ENCODE measurements around the gene LPIN1.
A peak's percentile ranks its signal among the peaks of the same experiment; 100 is the strongest.
"Not testable (repeated sequence)": the region's sequence is repeated elsewhere in the genome, so short reads cannot be mapped to it uniquely, and the experiment has no call there.

Gene LPIN1

DNA sequence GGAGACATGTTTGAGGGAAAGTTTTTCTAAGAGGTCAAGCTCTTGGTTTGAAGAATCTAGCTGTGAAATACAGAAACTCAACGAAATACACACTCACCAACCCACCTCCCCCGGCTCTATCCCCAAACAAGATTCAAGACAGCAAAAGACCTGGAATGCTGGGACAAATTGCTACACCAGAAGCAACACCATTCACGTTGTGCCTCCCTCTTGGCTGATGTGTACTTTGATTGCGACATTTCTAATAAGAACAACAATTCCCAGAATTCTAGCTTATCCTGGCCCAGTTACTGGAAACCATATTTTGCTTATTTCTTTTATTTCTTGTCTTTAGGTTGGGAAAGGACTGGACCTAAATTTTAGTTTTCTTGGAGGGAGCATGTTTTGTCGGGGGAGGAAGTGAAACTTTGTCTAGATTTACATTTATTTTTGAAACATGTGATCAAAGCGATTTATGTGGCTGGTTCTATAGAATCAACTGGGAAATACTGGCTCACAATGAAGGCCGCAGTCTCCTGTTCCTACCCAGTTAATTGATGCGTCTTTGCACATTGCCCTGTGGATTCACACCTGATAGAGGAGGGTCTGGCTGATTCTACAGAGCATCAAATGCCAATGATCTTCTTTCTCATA is 29.6 kb upstream of the LPIN1 start:
- no peak for DNase-seq (ENCODE audit: low read depth, low spot score)

DNA sequence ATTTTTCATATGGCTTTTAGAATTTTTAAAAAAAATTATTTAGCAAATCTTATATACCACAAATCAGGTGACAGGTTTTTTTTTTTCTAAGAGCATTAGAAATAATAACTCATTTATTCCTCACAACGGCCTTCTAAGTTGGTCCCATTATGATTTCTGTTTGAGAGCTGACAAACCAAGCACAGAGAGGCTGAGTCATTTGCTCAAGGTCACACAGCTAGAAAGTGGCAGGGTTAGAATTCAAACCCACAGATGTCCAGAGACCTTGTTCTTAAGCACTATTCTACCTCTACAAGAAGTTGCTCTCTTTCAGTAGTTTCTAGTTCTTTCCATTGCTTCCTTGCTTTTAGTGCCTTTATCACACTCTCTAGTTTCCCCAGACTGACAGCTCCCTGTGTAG is 28.8 kb upstream of the LPIN1 start:
- DNase-seq (ENCODE audit: low read depth, low spot score), result no peak

DNA sequence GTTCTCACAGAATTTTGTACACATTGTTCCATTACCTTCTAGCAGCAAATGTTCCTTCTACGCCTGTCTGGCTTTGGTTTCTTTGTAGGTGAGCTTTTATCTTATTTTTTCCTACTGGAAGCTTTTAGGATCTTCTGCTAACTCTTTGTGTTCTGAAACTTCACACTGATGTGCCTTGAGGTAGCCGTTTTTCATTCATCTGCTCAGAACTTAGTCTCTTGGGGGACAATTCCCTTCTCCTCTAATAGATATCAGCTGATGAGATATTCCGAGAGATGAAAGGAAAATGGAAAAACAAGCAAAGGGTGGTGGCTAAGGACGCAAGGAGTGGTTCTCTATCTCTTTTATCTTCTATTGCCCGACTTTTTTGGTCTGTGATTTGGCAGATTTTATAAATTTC is 27.8 kb upstream of the LPIN1 start:
- DNase-seq (ENCODE audit: low read depth, low spot score), result no peak

DNA sequence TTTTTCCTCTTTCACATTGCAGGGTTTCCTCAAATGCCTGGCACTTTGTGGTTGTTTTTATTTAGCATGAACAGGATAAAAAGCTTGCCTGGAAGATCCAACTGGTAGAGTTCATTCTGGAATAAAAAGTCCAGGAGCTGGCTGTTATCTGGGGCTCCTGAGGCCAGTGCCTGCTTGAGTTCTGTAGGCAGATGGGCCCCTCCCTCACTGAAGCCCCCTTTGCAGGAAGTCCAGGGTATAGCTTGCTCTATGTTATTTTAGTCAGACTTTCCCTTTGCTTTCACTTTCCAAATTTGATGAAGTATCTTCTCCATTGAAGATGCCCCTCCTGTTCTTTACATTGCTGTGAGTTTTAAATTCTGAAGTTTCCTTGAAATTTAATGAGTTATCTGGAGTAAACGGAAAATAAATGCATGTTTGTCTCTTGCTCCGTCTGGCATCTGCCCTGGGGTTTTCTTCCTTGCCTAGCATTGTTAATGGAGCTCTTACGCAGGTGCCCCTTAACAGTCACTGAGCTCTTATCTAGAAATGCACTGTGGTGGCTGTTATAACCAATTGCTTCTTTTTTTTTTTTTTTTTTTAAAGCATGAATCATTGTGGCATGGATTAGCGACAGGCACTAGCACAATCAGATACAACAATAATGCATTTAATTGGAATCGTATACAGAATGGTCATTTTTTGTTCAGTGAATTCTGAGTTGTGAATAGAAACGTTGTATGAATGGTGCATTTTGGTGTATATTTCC is 27.0 kb upstream of the LPIN1 start:
- DNase-seq (ENCODE audit: low read depth, low spot score), result peak; percentile 35

DNA sequence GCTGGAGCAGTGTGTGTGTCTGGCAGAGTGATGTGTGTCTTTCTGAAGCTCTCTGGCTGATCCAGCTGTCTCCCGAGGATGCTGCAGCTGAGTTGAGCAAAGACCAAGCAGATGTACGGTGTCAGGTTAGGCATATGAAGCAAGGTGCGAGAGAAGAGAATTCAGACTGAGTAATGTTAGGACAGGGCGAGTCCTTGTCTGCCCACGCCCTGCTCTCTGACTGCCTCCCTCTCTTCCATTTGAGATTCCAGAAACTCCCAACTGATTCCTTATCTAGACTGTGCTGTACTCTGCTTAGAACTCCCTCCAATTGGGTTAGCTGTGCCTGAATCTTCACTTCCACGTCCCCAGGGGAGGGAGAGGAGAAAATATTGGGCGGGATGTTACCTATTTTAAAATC is 25.7 kb upstream of the LPIN1 start:
- no peak for DNase-seq (ENCODE audit: low read depth, low spot score)

DNA sequence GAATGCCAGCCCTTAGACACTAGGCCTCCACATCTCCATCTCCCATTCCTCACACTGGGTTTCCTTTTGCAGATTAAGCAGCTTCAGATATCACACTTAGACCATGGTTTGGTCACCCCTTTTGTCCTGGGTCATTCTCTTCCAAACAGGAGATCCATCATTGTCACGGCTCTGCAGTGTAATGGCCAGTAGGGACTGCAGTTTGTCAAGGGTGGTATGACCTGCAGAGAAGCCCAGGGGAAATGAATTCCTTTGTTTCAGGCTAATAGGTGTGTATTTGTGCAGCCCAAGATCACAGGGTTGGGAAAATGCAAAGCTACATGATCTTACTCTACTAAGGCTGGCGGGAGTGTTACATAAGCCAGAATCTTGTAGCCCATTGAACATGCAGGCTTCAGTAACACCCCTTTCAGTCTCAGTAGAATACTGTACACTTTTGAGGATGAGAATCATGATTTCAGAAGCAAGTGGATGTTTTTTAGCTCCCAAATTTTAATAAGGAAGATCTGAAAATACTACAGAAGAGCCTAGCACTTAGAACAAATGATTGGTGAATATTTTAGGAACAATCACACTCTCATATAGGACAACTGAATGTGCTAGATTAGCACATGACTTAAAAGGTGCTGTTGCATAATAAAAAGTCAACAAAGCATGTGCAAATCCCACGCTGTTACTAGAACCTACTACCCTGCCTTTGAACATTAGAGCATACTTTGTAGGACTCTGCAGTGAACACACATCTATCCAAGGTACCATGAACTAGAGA is 24.0 kb upstream of the LPIN1 start:
- DNase-seq (ENCODE audit: low read depth, low spot score), result no peak

DNA sequence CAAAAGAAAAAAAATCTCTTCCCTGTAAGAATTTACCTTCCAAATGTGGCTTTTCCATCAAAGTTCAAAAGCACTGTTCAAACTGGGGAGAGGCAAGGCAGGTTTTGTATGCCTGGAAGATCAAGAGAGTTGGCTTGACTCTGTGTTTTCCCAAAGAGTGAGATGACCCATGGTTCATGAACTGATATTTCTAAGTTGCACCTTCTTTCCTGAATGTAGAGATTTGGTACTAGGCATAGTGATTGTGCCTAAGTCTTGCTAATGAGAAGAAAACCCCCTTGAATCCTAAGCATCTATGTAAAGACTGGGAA is 23.4 kb upstream of the LPIN1 start:
- no peak for DNase-seq (ENCODE audit: low read depth, low spot score)

DNA sequence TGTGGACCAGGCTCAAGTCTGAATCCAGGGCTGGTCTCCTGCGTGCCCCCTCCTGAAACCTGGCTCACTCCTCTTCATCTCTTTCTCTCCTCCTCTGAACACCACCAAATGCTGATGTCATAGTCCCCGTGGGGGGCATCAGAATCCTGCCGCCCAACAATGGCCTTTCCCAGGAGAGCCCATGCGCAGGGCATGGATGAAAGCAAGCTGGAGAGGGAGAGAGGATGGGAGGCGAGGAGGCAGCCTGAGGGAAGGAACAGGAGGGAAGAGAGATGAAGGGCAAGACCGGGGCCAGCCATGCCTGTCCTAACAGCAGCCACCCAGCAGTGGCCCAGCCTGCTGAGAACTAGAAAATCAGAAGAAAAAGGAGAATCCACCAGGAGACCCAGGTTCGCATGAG is 22.3 kb upstream of the LPIN1 start:
- DNase-seq (ENCODE audit: low read depth, low spot score), result no peak

DNA sequence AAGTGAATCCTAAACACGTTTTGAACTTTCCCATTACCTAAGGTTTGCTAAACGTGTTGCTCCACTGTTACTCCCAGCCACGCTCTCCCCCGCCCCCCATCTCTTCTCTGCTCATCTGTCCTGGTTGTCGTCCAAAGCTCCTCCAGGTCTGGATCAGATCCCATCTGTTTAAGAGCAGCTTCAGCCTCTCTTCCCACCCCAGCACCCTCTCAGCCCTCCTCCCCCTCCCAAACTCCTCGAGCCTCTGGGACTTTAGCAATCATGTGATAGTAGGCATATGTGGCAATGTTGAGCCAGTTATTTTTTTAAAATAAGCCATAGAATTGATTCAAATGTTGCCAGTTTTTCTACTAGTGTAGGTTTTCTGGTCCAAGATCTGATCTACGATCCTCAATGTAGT is 20.0 kb upstream of the LPIN1 start:
- no peak for DNase-seq (ENCODE audit: low read depth, low spot score)

DNA sequence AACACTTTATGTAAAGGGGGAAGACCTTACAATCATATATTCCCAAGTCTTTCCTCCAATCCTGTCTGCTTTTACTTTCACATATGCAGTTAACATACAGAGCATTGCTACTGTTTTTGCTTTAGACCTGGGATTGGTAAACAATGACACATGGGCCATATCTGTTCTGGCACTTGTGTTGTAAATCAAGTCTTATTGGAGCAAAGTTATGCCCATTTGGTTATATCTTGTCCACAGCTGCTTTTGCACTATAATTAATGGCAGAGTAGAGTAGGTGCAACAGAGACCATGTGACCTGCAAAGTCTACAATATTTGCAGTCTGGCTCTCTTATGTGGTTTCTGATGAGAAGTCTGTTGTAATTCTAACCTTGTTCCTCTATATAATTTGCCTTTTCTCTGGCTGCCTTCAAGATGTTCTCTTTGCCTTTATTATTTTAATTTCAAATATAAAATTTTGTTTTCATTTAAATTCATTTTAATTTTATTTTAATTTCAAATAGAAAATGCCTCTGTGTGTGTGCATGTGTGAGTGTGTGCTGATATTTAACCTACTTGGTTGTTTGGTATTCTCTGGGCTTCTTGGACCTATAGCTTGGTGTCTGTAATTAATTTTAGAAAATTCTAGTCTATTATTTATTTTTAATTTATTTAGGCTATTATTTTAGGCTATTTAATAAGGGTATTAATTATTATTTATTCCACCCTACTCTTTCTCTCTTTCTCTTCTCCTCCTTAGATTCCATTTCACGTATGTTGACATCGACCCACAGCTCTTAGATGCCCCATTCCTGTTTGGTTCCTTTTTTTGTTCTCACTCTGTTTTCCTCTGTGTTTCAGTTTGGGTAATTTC is 16.8 kb upstream of the LPIN1 start:
- DNase-seq (ENCODE audit: low read depth, low spot score), result no peak

DNA sequence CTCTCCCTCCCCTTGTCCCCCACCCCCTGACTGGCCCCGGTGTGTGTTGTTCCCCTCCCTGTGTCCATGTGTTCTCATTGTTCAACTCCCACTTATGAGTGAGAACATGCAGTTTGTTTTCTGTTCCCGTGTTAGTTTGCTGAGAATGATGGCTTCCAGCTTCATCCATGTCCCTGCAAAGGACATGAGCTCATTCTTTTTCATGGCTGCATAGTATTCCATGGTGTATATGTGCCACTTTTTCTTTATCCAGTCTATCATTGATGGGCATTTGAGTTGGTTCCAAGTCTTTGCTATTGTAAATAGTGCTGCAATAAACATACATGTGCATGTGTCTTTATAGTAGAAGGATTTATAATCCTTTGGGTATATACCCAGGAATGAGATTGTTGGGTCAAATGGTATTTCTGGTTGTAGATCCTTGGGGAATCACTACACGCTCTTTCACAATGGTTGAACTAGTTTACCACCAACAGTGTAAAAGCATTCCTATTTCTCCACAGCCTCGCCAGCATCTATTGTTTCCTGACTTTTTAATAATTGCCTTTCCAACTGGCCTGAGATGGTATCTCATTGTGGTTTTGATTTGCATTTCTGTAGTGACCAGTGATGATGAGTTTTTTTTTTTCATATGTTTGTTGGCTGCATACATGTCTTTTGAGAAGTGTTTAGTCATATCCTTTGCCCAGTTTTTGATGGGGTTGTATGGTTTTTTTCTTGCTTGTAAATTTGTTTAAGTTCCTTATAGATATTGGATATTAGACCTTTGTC is 15.0 kb upstream of the LPIN1 start:
- DNase-seq (ENCODE audit: low read depth, low spot score), result not testable (repeated sequence)

DNA sequence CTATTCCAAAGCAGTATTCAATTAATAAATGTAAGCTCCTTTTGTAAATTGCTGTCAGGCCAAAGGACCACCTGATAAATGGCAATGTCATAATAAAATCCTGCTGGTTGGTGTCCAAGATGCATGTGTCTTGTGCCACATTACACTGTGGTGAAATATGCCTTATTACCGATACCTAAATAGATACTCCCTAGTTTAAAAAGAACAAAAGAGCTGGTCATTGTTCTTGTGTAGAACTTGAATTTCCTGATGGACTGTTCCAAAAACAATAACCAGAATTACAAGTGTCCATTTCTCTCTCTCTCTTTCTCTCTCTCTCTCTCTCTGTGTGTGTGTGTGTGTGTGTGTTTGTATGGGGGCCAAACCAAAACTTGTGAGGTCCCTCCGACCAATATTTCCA is 13.8 kb upstream of the LPIN1 start:
- DNase-seq (ENCODE audit: low read depth, low spot score), result no peak

DNA sequence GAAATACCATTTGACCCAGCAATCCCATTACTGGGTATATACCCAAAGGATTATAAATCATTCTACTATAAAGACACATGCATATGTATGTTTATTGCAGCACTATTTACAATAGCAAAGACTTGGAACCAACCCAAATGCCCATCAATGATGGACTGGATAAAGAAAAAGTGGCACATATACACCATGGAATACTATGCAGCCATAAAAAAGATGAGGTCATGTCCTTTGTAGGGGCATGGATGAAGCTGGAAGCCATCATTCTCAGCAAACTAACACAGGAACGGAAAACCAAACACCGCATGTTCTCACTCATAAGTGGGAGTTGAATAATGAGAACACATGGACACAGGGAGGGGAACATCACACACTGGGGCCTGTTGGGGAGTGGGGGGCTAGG is 8.6 kb upstream of the LPIN1 start:
- DNase-seq (ENCODE audit: low read depth, low spot score), result not testable (repeated sequence)

DNA sequence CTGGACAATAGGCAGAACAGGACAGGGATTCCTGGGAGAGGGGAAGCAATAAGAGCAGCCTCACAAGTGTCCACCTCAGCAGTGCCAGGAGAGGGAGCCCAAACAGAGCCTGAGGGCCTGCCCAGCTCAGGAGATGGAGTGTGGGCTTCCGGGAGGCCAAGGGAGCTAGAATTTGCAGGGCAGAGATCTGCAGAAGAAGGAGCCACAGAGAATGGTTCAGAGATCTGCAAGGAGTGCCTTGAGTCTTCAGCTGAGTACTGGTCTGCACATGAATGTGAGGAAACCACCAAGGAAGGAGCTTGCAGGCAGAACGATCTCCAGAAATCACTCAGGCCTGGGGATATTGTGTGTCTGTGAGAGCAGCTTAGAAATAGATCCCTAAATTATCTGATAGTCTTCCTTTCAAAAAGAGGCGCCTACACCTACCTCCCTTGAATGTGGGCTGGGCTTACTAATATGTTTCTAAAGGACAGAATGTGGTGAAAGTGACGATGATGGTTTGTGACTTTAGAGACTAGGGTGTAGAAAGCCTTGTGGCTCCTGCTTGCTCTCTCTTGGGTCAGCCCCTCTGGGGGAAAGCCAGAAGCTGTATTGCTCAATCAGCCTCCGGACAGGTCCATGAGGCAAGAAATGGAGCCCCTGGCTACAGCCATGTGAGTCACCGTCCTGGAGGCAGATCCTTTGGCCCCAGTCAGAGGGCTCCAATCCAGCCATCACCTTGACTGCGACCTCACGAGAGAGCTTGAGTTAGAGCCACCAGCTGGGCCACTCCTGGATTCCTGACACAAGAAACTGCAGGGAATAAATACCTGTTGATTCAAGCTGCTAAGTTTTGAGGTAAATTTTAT is 7.6 kb upstream of the LPIN1 start:
- peak; percentile 76 for DNase-seq (ENCODE audit: low read depth, low spot score)

DNA sequence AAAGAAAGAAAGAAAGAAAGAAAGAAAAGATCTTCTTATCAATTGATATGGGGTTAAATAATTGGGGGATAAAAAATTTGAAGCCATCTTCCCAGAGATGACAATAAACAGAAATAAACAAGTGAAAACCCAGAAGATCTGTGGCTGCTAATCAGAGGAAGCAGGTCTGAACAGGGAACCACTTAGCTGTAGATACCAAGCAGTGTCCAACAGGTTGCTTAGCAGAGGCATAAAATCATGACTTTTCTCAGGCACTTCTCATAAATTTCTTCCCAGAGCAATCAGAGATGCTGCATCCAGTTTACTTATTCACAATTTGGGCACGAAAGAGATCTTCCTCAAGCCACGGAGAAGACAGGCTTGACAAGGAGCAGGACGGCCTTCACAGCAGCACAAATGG is 5.7 kb upstream of the LPIN1 start:
- no peak for DNase-seq (ENCODE audit: low read depth, low spot score)

DNA sequence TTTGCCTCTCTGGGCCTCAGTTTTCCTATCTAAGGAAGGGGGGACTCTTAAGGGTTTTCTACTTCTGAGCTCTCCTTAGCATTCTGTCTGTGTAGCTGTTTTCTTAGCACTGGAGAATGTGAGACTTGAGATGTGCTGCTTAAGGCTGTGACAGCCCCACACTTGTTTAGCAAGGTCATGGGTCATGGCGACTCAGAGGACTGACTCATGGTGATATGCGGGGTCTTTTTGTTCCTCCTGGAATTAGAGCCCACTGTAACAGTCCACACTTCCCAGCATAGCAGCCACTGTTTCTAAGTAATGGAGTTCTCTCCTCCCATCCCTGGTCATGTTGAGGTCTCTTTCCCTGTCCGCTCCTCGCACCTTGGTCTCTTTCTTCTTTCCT is 4.1 kb upstream of the LPIN1 start:
- DNase-seq (ENCODE audit: low read depth, low spot score), result no peak

DNA sequence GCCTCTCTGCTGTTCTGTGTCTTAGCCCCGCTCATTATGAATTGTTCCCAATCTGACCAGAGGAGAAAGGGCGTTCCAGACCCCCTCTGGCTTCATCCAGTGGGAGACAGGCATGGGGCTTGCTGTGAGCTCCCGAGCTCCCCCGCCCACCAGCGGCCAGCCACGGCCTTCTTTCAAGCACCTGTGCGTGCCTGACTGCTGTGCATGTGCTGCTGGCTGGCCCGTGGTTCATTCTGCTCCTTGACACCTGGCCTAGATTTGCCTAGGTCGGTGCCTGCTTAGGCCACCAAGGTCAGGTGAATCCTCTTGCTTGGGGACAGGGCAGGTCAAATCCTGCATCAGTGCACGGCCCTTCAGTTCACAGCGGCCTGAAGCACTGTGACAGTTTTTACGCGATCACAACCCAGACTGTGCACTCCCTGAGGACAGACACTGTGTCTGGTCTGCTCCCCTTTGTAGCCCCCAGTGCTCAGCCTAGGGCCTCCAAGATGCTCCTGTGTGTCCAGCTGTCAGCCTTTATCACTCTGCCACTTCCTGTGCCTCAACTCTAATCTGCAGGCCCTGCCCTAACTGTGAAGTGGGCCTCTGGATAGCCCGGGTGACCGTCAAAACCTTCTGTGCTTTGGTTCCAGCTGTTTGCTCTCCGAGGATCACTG is 3.6 kb upstream of the LPIN1 start:
- DNase-seq (ENCODE audit: low read depth, low spot score), result no peak

DNA sequence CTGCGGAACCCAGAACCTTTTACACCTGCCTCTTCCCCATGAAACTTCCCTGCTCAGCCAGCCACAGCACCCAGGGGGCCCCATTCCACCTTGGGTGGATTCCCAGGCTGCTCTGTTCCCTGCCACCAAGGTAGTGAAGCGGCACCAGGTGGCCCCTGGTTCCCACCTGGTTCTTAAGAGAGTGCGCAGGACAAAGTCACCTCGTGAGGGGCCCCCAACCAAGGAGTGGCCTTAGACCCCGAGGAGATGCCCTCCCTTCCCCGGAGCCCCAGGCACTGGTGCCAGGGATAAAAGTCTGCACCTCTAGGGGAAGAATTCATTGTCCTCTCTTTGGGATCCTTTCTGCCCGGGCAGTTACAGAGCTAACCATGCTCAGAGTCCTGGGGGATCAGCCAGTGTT is 3.1 kb upstream of the LPIN1 start:
- DNase-seq (ENCODE audit: low read depth, low spot score), result no peak

DNA sequence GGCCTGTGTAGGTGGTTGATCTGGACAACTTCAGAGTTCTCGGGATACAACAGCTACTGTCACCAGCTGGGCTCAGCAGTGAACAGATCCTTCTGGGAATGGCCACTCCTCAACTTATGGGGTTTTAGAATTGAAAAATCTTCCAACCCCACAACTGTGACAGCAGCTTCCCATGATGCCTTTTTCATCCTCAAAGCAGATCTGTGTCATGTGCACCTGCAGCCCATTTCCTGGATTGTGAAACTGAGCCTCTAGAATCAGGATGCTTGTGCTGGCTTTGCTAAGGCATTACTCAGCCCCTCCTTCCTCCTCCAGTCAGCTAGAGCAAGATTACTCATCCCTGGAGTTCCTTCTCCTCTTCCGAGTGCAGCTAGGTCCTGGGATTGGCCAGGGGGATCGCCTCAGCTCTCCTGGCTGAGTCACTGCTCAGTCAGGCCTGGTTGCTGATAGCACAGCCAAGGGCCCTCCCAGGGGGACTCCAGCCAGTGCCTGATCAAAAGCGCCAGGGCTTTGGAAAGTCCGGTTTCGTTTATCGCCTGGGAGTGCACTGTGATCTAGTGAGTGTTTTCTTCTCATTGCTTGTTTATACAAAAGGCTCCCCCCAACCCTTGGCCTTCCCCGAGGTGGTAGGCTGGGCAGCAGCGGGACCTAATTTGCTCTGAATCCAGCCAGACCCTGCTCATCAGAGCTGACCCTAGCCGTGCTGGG is 2.4 kb upstream of the LPIN1 start:
- peak; percentile 99 for DNase-seq (ENCODE audit: low read depth, low spot score)

All from astrocyte of the hippocampus (primary cell).